Fibroblast of lung (primary cell): Measurements from ENCODE around the gene STAM2. TPM values are rescaled to one million over a fixed set of nuclear protein-coding genes. Genes with fewer than 3 reads are reported as not detected.

Experiments used
- DNase-seq, 2 donors: peaks; one replicate each; pipeline versions ENCODE4 v3.0.0 to v3.0.0-alpha.2; 2010; ENCODE audit warnings: low read depth in 2 of 2
- H2AFZ ChIP-seq: 2 replicates; pipeline ENCODE4 v1.5.1; 2012; ENCODE audit warnings: low read length, control low read depth, inconsistent platforms
- H3K27ac ChIP-seq: 2 replicates; pipeline ENCODE4 v1.5.1; 2011; ENCODE audit warnings: low read length, control low read depth; ENCODE audit not compliant: insufficient read depth
- H3K27me3 ChIP-seq: 2 replicates; pipeline ENCODE4 v1.5.1; 2011; ENCODE audit warnings: mild to moderate bottlenecking, low read length; ENCODE audit not compliant: control insufficient read depth, insufficient read depth
- H3K36me3 ChIP-seq: 2 replicates; pipeline ENCODE4 v1.5.1; 2011; ENCODE audit warnings: low read length; ENCODE audit not compliant: control insufficient read depth, insufficient read depth
- H3K4me1 ChIP-seq: 2 replicates; pipeline ENCODE4 v1.5.1; 2011; ENCODE audit warnings: low read length; ENCODE audit not compliant: control insufficient read depth, insufficient read depth; ENCODE audit errors: extremely low read depth
- H3K4me2 ChIP-seq: 2 replicates; pipeline ENCODE4 v1.5.1; 2011; ENCODE audit warnings: low read length, control low read depth; ENCODE audit not compliant: insufficient read depth; ENCODE audit errors: extremely low read depth
- H3K4me3 ChIP-seq, 4 experiments: fragments of 200-600 bp in 1 of 4; sonication (generic) in 1 of 4; replicated peaks in 1 of 4; 2 replicates each; pipeline ENCODE4 v1.5.1; 2011 to 2016; ENCODE audit warnings: low read length in 4 of 4, low read depth in 3 of 4, mild to moderate bottlenecking in 3 of 4, control low read depth in 2 of 4, inconsistent platforms in 1 of 4, mixed read lengths in 1 of 4; ENCODE audit not compliant: insufficient read depth in 1 of 4; ENCODE audit errors: control extremely low read depth in 1 of 4
- H3K79me2 ChIP-seq: 2 replicates; pipeline ENCODE4 v1.5.1; 2012; ENCODE audit warnings: mild to moderate bottlenecking, low read length, inconsistent platforms; ENCODE audit not compliant: control insufficient read depth, insufficient read depth
- H3K9ac ChIP-seq: 2 replicates; pipeline ENCODE4 v1.5.1; 2011; ENCODE audit warnings: mild to moderate bottlenecking, low read length, control low read depth; ENCODE audit not compliant: insufficient read depth
- H3K9me3 ChIP-seq: 2 replicates; pipeline ENCODE4 v1.5.1; 2012; ENCODE audit warnings: low read depth, low read length; ENCODE audit not compliant: control insufficient read depth, insufficient read depth
- H4K20me1 ChIP-seq: 2 replicates; pipeline ENCODE4 v1.5.1; 2011; ENCODE audit warnings: low read length; ENCODE audit not compliant: control insufficient read depth, insufficient read depth; ENCODE audit errors: extremely low read depth
- EZH2 ChIP-seq: IDR thresholded peaks from 2 replicates; pipeline ENCODE4 v1.5.1; 2012; ENCODE audit warnings: low read length, control low read depth, mild to moderate bottlenecking; ENCODE audit errors: missing control alignments
- polyA minus RNA-seq: library from RNA; depleted of rRNA, polyadenylated mRNA; stranded (reverse); fragments of >200 nt; gene quantifications from 2 replicates; pipeline ENCODE4 v1.2.3, GENCODE V29; 2011; ENCODE audit warnings: low replicate concordance
- polyA plus RNA-seq, 2 donors: library from polyadenylated mRNA; depleted of rRNA in 1 of 2; stranded (reverse) in 1 of 2; unstranded in 1 of 2; fragments of >200 nt; gene quantifications; 2 replicates each; pipeline ENCODE4 v1.2.1, GENCODE V29; 2011 to 2012; ENCODE audit warnings: missing spikeins in 1 of 2
- total RNA-seq: library from RNA; depleted of rRNA; stranded (reverse); fragments of >200 nt; gene quantifications from 2 replicates; pipeline ENCODE4 v1.2.1, GENCODE V29; 2014
- TF ChIP-seq, protein P1 (sequence below), 2 donors: IDR thresholded peaks in 1 of 2; conservative IDR thresholded peaks in 1 of 2; 1 replicate in 1 of 2; 2 replicates in 1 of 2; pipeline ENCODE4 v1.5.1; 2011 to 2012; ENCODE audit warnings: low read length in 2 of 2, control low read depth in 1 of 2, inconsistent platforms in 1 of 2, low read depth in 1 of 2, mild to moderate bottlenecking in 1 of 2

The STAM2 gene
- 38.0 and 43.3 TPM in 2 replicates for total RNA-seq
- 30.5 and 44.2 TPM in 2 replicates for polyA plus RNA-seq
- polyA plus RNA-seq (2012), result 16.4 and 23.8 TPM in 2 replicates
- polyA minus RNA-seq, result 12.5 and 14.6 TPM in 2 replicates

DNA sequence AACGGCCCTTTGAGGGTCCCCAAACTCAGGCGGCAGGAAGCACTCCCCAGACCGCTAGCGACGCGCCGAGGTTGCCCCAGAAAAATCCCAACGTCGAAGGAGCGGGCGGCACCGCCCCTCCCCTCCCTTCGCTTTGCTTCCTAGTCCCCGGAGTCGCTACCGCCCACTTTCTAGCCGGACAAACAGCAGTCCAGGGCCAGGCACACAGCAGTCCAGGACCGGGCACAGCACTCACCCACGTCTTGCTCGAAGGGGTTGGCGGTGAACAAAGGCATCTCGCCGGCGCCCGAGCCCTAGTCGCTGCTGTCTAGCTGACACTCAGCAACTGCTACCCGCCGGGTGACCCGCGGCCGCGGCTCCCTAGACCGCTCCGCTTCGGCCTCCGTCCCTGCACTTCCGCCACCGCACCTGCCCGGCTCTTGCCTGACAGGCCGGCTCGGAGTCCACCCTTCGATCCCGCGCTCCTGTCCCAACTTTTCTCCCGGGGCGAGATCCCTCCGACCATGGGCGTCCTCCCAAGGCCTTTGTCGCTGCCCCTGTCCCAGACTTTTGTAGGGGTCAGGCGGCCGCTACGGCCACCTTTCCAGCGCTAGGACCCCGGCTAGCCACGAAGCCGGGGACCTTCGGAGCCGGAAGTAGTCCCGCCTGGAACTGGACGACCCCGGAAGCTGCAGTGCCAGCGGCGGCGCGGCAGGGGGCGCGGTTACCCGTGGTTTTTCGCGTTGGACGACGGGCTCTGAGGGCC is at the start of gene STAM2:
Gene STAM2 (minus strand): TSS at position 396 of the 745 bp plus-strand sequence. CDS start 121 bp downstream, at position 275.
- H3K4me3 ChIP-seq, result peak within 1 kb of the TSS; percentile 65 to 97 (median 86)
- no peaks in the 10 kb centered on the region for H3K27me3 ChIP-seq
- H3K27ac ChIP-seq, result peak within 1 kb of the TSS; percentile 91
- no peaks in the 10 kb centered on the region for H4K20me1 ChIP-seq
- H3K4me2 ChIP-seq, result peak within 1 kb of the TSS; percentile 95
- H3K79me2 ChIP-seq, result peaks cover 37% of the 10 kb centered on the region
- no peaks in the 10 kb centered on the region for H3K4me1 ChIP-seq
- no peaks in the 10 kb centered on the region for H3K9me3 ChIP-seq
- H2AFZ ChIP-seq, result peak within 1 kb of the TSS; percentile 96
- H3K9ac ChIP-seq, result peak within 1 kb of the TSS; percentile 96
- peak; percentile 88 to 93 for DNase-seq
- H3K36me3 ChIP-seq, result no peaks in the 10 kb centered on the region
- TF ChIP-seq EZH2, result no peak
- TF ChIP-seq, protein P1, sequence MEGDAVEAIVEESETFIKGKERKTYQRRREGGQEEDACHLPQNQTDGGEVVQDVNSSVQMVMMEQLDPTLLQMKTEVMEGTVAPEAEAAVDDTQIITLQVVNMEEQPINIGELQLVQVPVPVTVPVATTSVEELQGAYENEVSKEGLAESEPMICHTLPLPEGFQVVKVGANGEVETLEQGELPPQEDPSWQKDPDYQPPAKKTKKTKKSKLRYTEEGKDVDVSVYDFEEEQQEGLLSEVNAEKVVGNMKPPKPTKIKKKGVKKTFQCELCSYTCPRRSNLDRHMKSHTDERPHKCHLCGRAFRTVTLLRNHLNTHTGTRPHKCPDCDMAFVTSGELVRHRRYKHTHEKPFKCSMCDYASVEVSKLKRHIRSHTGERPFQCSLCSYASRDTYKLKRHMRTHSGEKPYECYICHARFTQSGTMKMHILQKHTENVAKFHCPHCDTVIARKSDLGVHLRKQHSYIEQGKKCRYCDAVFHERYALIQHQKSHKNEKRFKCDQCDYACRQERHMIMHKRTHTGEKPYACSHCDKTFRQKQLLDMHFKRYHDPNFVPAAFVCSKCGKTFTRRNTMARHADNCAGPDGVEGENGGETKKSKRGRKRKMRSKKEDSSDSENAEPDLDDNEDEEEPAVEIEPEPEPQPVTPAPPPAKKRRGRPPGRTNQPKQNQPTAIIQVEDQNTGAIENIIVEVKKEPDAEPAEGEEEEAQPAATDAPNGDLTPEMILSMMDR (conservative IDR thresholded peaks at IDR 0.05 in 1 of 2, IDR thresholded peaks at IDR 0.05 in 1 of 2; ENCODE audit: low read depth in 1 of 2, low read length in 2 of 2), result peak; percentile 88 to 89

DNA sequence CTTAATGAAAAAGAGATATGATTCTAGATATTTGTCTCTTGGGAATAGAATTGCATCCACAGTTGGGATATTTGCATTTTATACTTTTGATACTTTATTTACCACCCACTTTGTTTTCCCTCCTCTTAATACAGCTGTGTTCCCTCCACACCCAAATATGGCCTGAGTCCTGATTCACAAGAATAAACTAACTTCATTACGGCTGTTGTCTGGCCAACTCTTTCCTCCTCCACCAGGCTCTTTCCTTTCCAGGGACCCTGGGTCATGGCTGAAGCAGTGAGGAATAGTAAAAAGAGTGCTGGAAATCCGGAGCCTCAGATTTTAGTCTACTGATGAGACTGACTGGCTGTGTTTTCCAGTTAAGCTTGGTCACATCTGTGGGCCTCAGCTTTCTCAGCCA is 48.4 kb upstream of the STAM2 start:
- Histone ChIP-seq H3K27ac (no peak overlapping the region), H3K4me1 (peaks cover 5% of the 10 kb centered on the region), H4K20me1 (no peaks in the 10 kb centered on the region), H3K79me2 (no peaks in the 10 kb centered on the region), H3K9ac (no peak overlapping the region), H3K4me3 (no peak overlapping the region), H3K9me3 (no peaks in the 10 kb centered on the region), H3K4me2 (no peak overlapping the region), H3K27me3 (no peaks in the 10 kb centered on the region), H2AFZ (peak overlapping the region; percentile 7), H3K36me3 (no peaks in the 10 kb centered on the region)
- TF ChIP-seq EZH2, result no peak
- TF ChIP-seq, protein P1 (conservative IDR thresholded peaks at IDR 0.05 in 1 of 2, IDR thresholded peaks at IDR 0.05 in 1 of 2; ENCODE audit: low read depth in 1 of 2, low read length in 2 of 2), result no peak
- DNase-seq, result peak; percentile 17 to 54

DNA sequence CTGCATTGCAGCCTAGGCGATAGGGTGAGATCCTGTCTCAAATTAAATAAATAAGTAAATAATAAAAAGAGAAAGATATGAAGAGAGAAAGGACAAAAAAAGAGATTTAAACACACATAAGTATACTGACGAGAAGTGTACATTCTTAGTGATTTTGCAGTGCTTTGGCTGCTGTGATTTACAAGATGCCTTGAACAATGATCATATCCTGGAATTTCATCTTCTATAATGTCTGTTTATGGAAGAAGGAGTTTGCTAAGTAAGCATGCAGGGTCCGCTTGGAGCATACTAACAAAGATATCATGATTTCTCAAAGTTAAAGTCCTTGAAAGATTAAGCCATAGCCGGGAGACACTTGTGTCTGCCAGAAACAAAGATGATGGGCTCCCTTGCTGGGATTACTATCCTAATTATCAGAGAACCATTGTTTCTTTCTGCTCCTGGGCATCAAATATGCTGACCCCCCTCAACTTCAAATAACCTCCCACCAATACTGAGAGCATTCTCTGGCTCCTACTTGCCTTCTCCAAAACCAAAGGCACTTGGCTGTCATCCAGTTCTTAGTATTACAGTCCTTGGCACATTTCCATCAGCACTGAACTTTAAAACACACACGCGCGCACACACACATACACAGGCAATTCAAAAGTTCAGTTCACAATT is 47.5 kb upstream of the STAM2 start:
- peak; percentile 92 to 96 for DNase-seq

More for the DNA sequence above, 47.5 kb upstream of the STAM2 start:
- Histone ChIP-seq H3K27me3 (no peaks in the 10 kb centered on the region), H3K4me2 (peak overlapping the region; percentile 54), H3K4me3 (peak overlapping the region in 1 of 4 experiments; percentile 1), H3K4me1 (peaks cover 2% of the 10 kb centered on the region), H3K27ac (no peak overlapping the region), H2AFZ (no peak overlapping the region), H3K79me2 (no peaks in the 10 kb centered on the region), H4K20me1 (no peaks in the 10 kb centered on the region), H3K36me3 (no peaks in the 10 kb centered on the region), H3K9ac (no peak overlapping the region), H3K9me3 (no peaks in the 10 kb centered on the region)
- TF ChIP-seq EZH2, result no peak
- TF ChIP-seq, protein P1 (conservative IDR thresholded peaks at IDR 0.05 in 1 of 2, IDR thresholded peaks at IDR 0.05 in 1 of 2; ENCODE audit: low read depth in 1 of 2, low read length in 2 of 2), result no peak
